GM21717 (cell line): ENCODE results near the gene HNRNPLL.
"Not testable (repeated sequence)": the region's sequence is repeated elsewhere in the genome, so short reads cannot be mapped to it uniquely, and the experiment has no call there.

Experiments
- ATAC-seq: cut with Tn5 transposase; IDR thresholded peaks from one replicate; pipeline ENCODE4 v1.9.1; 2021; ENCODE audit warnings: mild to moderate bottlenecking, moderate library complexity; ENCODE audit not compliant: unreplicated experiment

Gene HNRNPLL

DNA sequence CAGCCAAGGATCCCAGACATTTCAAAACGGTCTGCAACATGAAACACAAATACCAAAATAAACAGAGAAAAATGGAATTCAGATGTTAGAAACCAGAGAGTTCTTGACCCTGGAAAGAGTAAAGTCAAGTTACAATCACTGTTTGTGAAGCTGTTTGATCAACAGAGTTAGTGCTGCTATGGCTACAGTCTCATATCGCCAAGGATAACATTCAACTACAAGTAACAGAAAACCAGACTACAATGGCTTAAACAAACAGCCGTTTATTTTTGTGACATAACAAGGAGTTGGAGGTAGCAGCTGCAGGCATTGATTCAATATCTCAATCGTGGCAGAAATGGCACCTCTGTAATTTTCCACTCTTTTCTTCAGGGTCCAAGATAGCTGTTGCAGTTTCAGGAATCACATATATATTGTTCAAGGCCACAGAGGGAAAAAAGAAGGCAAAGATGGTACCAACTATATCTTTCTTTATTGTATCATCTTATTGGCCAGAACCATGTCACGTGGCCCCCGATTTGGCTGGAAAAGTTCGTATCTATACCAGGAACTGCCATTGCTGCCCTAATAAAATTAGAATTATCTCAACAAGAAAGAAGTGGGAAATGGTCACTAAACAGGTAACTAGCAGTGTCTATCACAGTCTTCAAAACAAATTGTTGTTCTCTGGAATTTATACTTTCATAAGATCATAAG lies 17.7 kb upstream of the HNRNPLL start:
- no peak for ATAC-seq

DNA sequence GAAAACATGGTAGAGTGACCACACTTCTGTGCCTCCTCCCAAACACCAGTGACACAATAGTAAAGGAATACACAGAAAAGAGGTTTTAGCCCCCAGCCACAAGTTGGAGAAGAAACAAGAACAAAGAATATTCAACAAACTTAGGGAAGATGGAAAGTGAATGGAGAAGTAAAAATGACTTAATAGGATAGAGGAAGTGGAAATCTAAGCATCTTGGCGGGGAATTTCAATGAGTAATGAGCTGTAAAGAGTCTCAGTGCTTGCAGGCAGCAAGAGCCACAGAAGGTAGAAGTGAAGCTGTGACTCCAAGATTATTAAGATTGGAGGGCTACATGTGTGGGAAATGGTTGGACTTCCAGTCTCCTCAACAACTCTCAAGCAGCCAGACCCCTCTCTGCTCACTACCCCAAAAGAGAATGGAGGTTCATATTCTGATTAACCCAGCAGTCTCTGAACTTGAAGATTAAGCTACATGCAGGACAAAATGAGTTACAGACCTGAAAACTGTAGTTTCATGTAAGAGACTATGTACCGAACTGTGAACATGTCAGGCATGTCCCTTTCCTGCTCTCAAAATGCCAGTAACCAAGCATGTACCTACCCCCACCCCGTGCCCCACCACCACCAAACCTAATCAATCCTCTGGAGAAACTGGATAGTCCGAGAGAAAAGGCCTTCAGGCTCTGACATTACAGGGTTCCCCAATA lies 16.9 kb upstream of the HNRNPLL start:
- no peak for ATAC-seq

DNA sequence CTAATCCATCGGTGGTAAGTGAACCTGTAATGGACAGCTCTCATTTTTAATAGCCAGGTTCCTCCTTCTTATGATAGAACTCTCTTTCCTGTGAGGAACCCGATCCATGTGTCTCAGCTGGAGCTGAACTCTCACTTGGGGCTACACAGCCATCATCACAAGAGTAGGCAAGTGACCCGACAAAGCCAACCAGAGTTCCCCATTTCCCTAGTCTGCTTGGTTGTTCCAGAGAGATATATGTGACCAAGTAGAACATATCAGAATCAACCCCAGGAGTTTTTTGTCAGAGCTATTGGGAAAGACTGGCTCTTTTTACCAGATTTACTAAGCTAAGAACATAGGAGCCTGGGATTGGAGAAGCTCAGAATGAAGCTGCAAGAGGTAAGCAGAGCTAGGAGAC lies 14.6 kb upstream of the HNRNPLL start:
- ATAC-seq, result no peak

DNA sequence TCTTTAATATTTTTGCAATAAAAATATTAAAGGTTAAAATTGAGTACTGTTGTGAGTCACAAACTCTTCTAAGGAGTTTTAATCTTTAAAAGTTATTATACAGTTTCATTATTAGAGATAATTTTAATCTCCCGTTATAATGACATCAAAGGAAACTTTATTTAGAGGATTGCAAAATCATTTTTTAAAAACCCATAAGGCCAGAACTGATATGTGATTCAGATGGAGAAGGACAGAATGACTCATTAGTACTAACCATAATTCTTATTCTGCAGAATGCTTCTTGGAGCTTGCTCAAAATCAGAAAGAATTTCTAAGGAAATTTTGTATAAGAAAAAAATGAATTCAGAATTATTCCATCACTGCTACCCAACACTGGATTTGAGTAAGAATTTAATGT lies 12.5 kb upstream of the HNRNPLL start:
- no peak for ATAC-seq

DNA sequence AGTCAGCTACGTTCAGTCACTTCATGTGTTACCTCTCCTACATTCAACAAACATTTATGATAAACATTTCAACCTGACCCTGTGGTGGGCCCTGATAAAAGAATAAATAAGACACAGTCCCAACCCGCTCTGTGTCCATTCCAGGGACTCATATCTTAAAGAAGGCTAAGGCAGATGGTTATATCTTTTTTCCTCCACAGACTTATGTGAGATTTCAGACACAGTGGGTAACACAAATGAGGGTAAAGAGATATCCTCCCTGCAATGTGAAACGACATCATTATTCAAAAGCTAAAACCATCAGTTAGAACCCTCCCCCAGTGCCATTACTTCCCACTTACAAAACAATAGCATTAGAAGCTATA lies 11.1 kb upstream of the HNRNPLL start:
- no peak for ATAC-seq

DNA sequence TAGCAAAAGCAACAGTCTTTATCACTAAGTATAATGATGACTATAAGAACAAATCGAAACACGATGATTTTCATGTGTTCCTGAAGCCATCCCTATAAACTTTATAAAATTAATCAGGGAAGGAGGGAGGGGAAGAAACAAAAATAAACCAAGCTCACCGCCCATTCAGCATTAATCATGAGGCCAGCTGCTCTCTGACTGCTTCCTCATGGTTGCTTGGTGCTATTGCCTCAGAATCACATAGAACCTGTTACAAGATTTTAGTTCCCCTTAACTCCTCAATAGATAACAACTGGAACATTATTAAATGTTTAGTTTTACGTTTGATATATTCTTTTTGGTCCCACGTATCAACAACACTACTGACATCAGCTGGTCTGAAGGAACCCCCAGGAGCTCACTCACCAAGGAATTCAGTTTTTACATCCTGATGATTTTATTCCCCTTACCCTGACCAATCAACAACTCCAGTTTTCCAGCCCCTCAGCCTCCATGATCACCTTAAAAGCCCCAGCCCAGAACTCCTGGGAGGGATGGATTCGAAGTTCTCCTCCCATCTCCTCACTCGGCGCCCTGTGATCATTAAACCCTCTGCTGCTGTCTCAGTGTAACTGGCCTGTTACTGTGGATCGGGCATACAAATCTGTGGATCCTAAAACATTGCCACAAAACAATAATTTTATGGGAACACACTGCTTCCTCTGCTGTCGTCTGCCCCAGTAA lies 10.6 kb upstream of the HNRNPLL start:
- no peak for ATAC-seq

DNA sequence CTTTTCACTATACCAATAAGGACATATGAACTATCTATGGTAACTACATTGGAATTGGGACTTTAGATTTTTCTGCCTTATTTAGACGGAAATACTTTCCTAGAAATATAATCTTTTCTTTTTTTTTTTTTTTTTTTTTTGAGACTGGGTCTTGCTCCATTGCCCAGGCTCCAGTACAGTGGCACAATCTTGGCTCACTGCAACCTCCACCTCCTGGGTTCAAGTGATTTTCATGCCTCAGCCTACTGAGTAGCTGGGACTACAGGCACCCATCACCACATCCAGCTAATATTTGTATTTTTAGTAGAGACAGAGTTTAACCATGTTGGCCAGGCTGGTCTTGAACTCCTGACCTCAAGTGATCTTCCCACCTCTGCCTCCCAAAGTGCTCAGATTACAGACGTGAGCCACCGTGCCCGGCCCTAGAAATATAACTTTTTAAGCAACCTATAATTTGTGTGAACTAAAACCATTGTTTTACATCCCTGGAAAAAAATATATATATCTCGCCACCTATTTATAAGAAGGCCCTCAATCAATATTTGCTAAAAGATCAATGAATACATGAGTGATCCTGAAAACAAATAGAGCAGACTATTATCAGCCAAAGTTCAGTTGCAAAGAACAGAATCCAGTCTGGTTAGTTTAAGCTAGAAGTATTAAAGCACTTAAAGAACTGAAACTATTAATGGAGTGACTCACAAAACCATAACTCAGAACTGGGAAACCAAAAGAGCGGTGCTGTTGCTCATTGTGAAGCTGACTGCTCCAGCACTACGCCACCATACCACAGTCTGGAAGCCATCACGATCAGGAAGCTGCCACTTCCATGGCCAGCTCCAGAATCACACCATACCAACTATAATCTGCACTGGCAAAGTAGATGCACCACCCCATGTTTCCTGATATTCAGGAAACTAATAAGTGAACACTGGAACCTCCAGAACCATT lies 8.4 kb upstream of the HNRNPLL start:
- ATAC-seq, result peak; percentile 69

DNA sequence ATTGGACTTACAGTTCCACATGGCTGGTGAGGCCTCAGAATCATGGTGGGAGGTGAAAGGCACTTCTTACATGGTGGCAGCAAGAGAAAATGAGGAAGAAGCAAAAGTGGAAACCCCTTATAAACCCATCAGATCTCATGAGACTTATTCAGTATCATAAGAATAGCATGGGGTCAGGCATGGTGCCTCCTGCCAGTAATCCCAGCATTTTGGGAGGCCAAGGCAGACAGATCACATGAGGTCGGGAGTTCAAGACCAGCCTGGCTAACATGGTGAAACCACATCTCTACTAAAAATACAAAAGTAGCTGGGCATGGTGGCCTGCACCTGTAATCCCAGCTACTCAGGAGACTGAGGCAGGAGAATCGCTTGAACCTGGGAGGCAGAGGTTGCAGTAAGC lies 6.5 kb upstream of the HNRNPLL start:
- not testable (repeated sequence) for ATAC-seq

DNA sequence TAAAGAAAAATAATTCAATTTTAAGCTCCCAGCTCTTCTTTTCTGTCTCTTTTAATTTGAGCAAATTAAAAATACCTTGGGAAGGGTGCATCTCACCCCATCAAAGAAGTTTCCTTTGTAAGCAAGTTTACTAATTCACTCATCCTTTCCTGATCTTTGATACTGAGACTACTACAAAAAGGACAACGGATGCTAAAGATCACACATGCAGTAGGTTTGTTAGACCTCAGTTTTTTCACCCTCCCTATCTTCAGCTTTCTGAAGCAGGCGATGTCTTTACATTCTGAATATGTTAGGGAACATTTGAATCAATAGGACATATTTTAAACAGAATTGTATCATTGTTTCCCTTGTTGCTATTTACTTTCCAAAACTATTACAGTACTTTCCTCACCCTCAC lies 6.0 kb upstream of the HNRNPLL start:
- no peak for ATAC-seq

DNA sequence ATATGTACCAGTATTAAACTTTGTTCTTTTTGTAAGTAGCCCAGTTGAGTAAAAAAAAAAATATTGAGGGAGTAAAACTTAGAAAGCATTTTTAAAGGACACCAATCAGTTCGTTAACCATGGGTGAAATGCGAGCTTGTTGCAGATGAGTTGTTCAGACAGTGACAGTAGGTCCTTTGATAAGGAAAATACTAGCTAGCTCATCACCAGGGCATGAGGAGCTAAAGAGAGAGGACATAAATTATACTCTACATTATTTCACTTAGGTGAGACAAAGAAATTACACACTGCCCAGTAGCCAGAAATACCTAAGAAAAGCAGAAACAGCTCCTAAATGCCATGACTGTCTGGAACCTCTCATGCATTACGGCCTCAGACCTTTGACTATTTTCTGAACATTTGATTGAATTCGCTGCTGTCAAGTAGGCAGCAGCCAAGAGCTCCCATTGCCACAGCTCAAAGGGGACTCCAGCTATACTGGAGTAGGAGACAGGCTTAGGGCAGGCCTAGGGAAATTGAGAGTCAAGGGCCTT lies 2.6 kb upstream of the HNRNPLL start:
- ATAC-seq, result no peak

DNA sequence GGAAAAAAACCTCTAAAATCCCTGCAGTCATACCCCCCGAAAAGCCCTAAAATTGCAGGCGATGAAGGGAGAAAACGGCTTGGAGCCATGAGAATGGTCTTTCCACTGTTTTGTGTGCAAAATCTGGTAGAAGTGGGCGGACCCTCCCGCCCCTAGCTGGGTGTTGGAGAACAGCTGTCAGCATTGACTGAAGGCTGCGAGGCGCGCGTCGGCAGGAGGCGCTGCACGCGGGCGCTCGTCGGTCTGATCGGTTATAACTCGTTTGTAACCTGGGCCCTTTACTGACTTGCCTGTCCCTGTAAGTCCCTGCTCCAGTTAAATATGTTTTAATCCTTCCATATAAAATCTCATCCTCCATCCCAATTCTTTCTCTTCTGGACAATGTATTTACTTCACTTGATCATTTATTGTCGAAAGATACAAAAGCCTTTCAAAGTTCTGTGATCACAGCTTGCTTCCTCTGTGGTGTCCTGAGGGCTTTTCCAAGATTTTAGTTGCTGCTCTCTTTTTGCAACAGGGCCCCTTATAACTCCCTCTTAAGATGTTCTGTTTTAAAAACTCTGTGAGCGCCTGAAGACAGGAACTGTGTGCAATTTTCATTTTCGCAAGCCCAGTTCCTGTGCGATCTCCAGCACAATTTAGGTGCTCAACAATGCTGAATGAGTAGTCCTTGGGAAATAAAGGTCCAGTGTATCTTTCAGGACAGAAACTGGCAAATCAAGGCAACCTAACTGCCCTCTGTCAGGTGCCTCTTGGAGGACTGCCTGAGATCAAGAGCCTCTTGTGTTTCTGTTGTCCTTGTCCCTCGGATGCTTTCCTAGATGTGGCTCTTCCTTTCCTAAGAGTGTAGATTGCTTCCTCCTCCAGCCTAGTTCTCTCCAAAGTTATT lies 918 bp upstream of the HNRNPLL start:
- ATAC-seq, result peak; percentile 44

DNA sequence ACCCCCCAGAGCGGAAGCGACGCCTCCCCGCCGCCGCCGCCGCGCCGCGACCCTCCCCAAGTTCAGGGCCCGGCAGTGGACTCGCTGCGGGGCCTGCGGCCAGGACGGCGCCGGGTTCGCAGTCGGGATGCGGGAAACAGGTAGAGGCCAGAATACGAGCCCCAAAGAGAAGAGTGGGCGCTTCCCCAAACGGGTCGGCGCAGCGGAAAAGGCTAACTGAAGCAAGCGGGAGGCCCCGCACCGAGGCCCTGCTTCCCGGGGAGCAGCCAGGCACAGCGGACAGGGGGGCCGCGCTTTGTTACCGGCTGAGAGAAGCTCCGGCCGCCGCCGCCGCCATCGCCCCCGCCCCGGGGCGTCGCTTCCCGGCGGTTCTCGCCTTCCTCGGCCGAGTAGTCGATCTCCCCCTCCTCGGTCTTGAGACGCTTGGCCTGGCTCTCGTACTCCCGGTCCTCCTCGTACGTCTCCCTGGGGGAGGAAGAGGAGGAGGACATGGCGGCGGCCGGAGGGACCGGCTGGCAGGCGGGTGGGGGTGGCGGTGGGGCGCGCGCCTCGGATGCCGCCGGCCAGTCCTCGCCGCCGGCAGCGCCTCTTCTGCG lies 494 bp downstream of the HNRNPLL start:
- peak; percentile 18 for ATAC-seq

DNA sequence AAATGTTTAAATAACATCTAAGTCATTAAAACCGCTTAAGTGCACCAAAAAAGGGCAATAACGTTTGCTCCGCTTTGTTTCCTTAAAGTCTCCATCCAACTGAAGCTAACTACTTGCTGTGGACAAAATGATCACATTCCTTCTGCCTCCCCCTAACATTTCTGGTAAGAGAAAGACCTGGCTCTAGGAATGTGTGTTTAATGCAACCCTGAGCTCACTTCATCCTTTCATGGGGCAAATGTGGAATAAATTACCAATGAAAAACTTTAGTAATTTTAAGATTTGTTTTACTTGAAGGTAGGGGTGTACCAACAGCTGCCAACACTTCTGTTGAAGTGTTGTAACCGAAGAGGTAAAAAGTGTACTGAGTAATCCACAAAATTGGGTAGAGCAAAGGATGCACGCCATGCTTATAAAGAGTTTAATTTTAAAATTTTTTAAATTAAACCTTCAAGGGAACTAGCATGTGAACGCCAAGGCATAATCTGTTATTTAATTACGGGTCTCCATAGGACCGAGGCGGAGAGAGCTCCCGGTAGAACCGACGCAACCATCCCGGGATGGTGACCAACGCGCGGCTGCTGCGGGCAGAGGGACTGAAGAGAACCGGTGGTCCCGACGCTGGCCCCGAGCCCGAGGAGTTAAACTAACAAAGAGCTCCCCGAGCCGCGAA lies 1.1 kb downstream of the HNRNPLL start:
- no peak for ATAC-seq

DNA sequence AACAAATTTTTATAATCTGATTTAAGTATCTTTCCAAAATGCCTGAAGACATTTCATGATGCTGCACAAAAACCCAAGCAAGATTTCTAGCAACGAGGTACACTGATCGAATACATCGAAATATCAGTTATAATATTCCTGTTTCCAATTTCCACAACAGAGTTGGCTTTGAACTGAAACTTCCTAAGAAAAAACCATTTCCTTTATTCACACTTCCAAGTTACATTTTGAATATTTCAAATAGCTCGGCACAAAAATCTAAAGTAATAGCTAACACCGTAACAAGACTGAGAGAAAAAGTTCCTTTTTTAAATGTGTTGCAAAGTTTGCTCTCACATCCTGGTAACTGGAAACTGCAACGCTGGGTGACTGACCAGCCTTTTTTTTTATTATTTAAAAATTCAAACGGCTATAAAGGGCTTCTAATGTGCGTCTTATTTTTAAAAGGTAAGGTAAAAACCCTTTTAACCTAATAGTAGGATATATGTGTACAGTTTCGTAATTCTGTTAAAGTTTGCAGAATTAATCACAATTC lies 1.7 kb downstream of the HNRNPLL start:
- no peak for ATAC-seq

DNA sequence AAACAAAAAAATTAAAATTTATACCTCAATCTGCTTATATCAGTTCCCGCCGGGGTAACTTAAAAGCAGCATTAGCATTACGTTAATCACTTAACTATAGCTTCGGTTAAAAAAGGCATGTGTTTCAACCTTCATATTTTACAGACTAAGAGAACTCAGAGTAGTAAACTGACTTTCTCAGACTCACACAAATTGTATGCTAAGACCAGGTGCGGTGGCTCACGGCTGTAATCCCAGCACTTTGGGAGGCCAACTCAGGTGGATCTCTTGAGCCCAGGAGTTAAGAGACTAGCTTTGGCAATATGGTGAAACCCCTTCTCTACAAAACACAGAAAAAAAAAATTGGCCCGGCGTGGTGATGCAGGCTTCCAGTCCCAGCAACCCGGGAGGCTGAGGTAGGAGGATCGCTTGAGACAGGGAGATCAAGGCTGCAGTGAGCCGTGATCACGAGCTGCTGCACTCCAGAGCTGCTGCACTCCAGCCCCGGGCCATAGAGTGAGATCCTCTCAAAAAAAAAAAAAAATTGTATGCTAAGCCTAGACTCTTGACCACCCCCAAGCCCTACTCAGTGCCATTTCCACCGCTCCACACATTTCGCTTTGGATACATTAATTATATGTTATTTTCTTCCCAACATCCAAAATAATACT lies 2.4 kb downstream of the HNRNPLL start:
- ATAC-seq, result no peak

DNA sequence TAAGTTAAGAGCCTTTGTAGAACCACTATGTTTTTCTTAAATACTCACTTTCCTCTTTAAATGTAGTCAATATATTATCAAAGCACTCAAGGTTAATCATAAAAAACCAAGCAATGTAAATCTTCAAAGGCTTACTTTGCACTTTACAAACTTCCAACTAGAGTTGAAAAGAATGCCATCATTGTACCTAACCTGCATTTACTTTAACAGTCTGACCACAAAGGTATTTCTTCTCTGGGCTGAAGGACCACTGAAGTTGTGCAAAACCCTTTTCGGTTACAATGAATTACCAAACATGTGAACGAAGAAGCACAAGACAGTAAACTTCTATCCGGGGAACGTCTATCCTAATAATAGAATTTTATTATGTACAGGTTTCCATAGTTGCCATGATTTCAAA lies 3.0 kb downstream of the HNRNPLL start:
- ATAC-seq, result no peak

DNA sequence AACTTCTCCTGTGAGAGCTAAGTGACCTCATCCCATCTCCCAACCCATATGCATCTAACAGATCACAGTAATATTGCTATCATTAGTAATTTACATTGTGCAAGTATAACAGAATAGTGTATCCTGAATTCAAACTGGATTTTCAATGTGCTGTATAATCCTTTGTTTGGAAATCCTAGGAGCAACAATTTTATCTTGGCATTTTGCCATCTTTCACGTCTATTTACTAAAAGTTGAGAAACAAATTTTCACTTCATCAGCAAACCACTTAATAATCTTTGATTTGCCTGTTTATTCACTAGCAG lies 3.8 kb downstream of the HNRNPLL start:
- no peak for ATAC-seq
